ENCODE data around the gene KRT5. TPM values are rescaled to one million over a fixed set of nuclear protein-coding genes. Genes with fewer than 3 reads are reported as not detected.

The KRT5 gene
- total and polyA plus RNA-seq, 2 donors (not counting 3 experiments of a cell fraction or from before 2014, with no cell fraction given), result 0.32 to 0.86 TPM

- no peaks in the 10 kb centered on the region for H4K20me1 ChIP-seq (replicated peaks; ENCODE audit: control insufficient read depth, extremely low read depth, insufficient read depth, low read length)
- TF ChIP-seq JUN (IDR thresholded peaks at IDR 0.05; ENCODE audit: borderline replicate concordance, insufficient read depth, insufficient read length, low read depth) (no peak), GATA2 (IDR thresholded peaks at IDR 0.05; ENCODE audit: insufficient read depth, insufficient read length, low read depth, low read length) (no peak), EZH2 (IDR thresholded peaks at IDR 0.05; ENCODE audit: borderline replicate concordance, low read depth, low read length, severe bottlenecking) (no peak), FOS (IDR thresholded peaks at IDR 0.05; ENCODE audit: borderline replicate concordance, insufficient read depth, low read length) (no peak), MAX (IDR thresholded peaks at IDR 0.05; ENCODE audit: insufficient read depth, insufficient read length) (no peak), POLR2AphosphoS5 (IDR thresholded peaks at IDR 0.05; ENCODE audit: insufficient read depth, low read depth, low read length) (no peak), POLR2A (IDR thresholded peaks at IDR 0.05; ENCODE audit: low read depth, low read length) (no peak), MYC (IDR thresholded peaks at IDR 0.05; ENCODE audit: low read depth, low read length) (no peak), CTCF (IDR thresholded peaks at IDR 0.05; ENCODE audit: extremely low read depth in 1 of 2, insufficient read depth in 1 of 2, low read depth in 1 of 2, low read length in 2 of 2) (no peak)
- no TSS peak for BruUV-seq (replicated peaks)
- H3K9me1 ChIP-seq (replicated peaks; ENCODE audit: control insufficient read depth, extremely low read depth, insufficient read depth, low read length), result no peaks in the 10 kb centered on the region
- H3K9me3 ChIP-seq (replicated peaks; ENCODE audit: control insufficient read depth, insufficient read depth, low read length), result no peaks in the 10 kb centered on the region
- no peaks in the 10 kb centered on the region for H3K79me2 ChIP-seq (ENCODE audit: control insufficient read depth, insufficient read depth, low read length)
- H3K36me3 ChIP-seq (ENCODE audit: control insufficient read depth in 2 of 2, extremely low read depth in 1 of 2, insufficient read depth in 2 of 2, low read length in 2 of 2), result no peaks in the 10 kb centered on the region
- CTCF ChIA-PET, result interaction anchor here (1.1 kb wide), 1 partner anchor 358 kb away, joined by 3 read pairs; no protein-coding TSS in a partner anchor
- no peak overlapping the region for H3K4me3 ChIP-seq (replicated peaks in 1 of 3; ENCODE audit: insufficient read depth in 1 of 3, low read depth in 1 of 3, low read length in 3 of 3)
- H3K4me2 ChIP-seq (ENCODE audit: insufficient read depth, low read length), result no peak overlapping the region
- no peak for DNase-seq (ENCODE audit: low read depth, low spot score)
- H2AFZ ChIP-seq (ENCODE audit: low read depth, low read length), result no peak overlapping the region
- dilution Hi-C loops (cut with MboI; ENCODE audit: extremely low pct_ligation_motif_present, low sequenced_read_pairs) (no loop called here), intact Hi-C loops (cut with micrococcal nuclease) (no loop called here)
- FAIRE-seq, result no peak
- no peaks in the 10 kb centered on the region for H3K27me3 ChIP-seq (ENCODE audit: control insufficient read depth in 2 of 2, insufficient read depth in 2 of 2, low read length in 2 of 2)
- H3K4me1 ChIP-seq (ENCODE audit: control insufficient read depth, extremely low read depth, insufficient read depth, low read length), result no peaks in the 10 kb centered on the region
- POLR2A ChIA-PET, result no interaction called here
- H3K27ac ChIP-seq (ENCODE audit: insufficient read depth, low read depth, low read length), result no peak overlapping the region
- H3K9ac ChIP-seq (replicated peaks; ENCODE audit: extremely low read depth, insufficient read depth, low read length), result no peak overlapping the region
Measured at GRCh38 chr12:52521568-52522266, 1.5 kb upstream of the KRT5 start.
